Lung (tissue), 12 donors: Measurements from ENCODE around the gene CHPT1. TPM values are rescaled to one million over a fixed set of nuclear protein-coding genes. Genes with fewer than 3 reads are reported as not detected.

Experiments used
- ATAC-seq: fragments of 200-7000 bp; cut with Tn5 transposase; one replicate; pipeline ENCODE4 v1.9.1; 2020; ENCODE audit warnings: moderate number of reproducible peaks; ENCODE audit not compliant: insufficient read depth, low FRiP score
- DNase-seq, 3 donors: peaks; one replicate each; pipeline ENCODE4 v3.0.0-alpha.2; 2013 to 2017
- H3K27ac ChIP-seq, 2 donors: one replicate each; pipeline ENCODE4 v1.5.1; 2013; ENCODE audit warnings: mild to moderate bottlenecking in 2 of 2, moderate library complexity in 2 of 2, control low read depth in 1 of 2, inconsistent platforms in 1 of 2, low read depth in 1 of 2, low read length in 1 of 2
- H3K27me3 ChIP-seq, 3 donors: one replicate each; pipeline ENCODE4 v1.5.1; 2013; ENCODE audit warnings: low read length in 2 of 3; ENCODE audit not compliant: control insufficient read depth in 3 of 3, insufficient read depth in 3 of 3
- H3K36me3 ChIP-seq, 4 donors: one replicate each; pipeline ENCODE4 v1.5.1; 2013; ENCODE audit warnings: low read length in 4 of 4, mild to moderate bottlenecking in 1 of 4, moderate library complexity in 1 of 4; ENCODE audit not compliant: control insufficient read depth in 4 of 4, insufficient read depth in 4 of 4
- H3K4me1 ChIP-seq, 5 donors: one replicate each; pipeline ENCODE4 v1.5.1; 2013; ENCODE audit warnings: low read length in 5 of 5, mild to moderate bottlenecking in 2 of 5, moderate library complexity in 1 of 5; ENCODE audit not compliant: control insufficient read depth in 5 of 5, insufficient read depth in 5 of 5
- H3K4me3 ChIP-seq: one replicate; pipeline ENCODE4 v1.5.1; 2013; ENCODE audit warnings: mild to moderate bottlenecking, control low read depth, moderate library complexity
- H3K9ac ChIP-seq, 2 donors: one replicate each; pipeline ENCODE4 v1.5.1; 2013; ENCODE audit warnings: low read length in 2 of 2, control low read depth in 1 of 2; ENCODE audit not compliant: insufficient read depth in 1 of 2
- H3K9me3 ChIP-seq, 4 donors: one replicate each; pipeline ENCODE4 v1.5.1; 2013; ENCODE audit warnings: low read length in 3 of 4, mild to moderate bottlenecking in 1 of 4, moderate library complexity in 1 of 4; ENCODE audit not compliant: control insufficient read depth in 4 of 4, insufficient read depth in 3 of 4
- WGBS, 2 donors: extraction: QIAGEN DNeasy Blood & Tissue Kit; methylation state at CpG; one replicate each; pipeline ENCODE4 v1.1.7; 2013; 5-methylcytosine and 5-hydroxymethylcytosine counted together
- polyA plus RNA-seq, 2 donors: library from polyadenylated mRNA; stranded (reverse); fragments of 200-250 nt; gene quantifications; one replicate each; pipeline ENCODE4 v1.2.1, GENCODE V29; 2013
- total RNA-seq, 2 donors: library from RNA; depleted of rRNA in 1 of 2; stranded (reverse); fragments of >200 nt in 1 of 2; gene quantifications; one replicate each; pipeline ENCODE4 v1.2.1, GENCODE V29; 2014 to 2021
- TF ChIP-seq, protein P1 (sequence below): IDR thresholded peaks from 2 replicates; pipeline ENCODE4 v1.5.1; 2012; ENCODE audit warnings: mild to moderate bottlenecking; ENCODE audit errors: control extremely low read depth, extremely low read depth
- donor health status: control.
- donor health status: control.
- donor health status: Bipolar disorder and iron deficiency.
- donor health status: healthy.
- donor health status: DM: yes; HTN: yes; CAD: no.

CHPT1 gene
- total and polyA plus RNA-seq, 4 donors = 25.1 to 60.9 (median 41.2) TPM

DNA sequence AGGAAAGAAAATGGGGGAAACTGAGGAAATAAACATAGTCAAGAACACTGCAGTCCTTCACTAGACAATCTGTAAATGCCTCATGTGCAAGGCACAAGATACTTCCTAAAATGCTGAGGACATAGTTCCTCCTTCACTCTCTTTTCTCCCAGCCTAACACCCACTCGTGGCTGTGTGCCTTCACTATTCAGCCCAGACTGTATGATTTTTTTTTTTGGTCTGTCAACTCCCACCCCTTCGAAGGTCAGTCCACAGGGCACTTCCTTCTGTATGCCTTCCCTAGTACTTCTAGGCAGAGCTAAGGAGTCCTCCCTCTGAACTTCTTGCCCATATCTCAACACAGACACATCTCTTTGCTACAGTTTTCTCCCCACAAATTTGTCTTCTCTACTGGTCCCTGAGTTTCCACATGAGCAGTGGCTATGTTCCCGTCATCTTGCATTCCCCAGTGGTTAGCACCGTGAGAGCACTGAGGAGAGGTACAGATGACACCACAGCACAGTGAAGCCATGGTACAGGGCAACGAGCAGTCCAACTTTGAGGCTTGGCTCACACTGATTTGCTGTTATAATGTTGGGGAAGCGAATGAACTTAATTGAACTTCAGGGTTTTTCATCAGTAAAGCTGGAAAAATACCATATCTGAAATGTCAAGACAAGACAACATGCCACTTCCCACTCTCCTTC is 65.9 kb downstream of the CHPT1 start:
- DNase-seq (no peak), ATAC-seq (no peak)
- Histone ChIP-seq H3K4me1 (peaks cover 0 to 4% (median 0%) of the 10 kb centered on the region in 5 donors), H3K27ac (peak overlapping the region in 1 of 2 donors; percentile 9), H3K4me3 (no peak overlapping the region), H3K27me3 (no peaks in the 10 kb centered on the region), H3K9me3 (no peaks in the 10 kb centered on the region), H3K36me3 (peaks cover 2 to 24% (median 11%) of the 10 kb centered on the region in 4 donors), H3K9ac (no peak overlapping the region)
- 60 to 72% methylated on average over 6 of the region's 6 CpGs for WGBS, 2 donors
- TF ChIP-seq, protein P1, sequence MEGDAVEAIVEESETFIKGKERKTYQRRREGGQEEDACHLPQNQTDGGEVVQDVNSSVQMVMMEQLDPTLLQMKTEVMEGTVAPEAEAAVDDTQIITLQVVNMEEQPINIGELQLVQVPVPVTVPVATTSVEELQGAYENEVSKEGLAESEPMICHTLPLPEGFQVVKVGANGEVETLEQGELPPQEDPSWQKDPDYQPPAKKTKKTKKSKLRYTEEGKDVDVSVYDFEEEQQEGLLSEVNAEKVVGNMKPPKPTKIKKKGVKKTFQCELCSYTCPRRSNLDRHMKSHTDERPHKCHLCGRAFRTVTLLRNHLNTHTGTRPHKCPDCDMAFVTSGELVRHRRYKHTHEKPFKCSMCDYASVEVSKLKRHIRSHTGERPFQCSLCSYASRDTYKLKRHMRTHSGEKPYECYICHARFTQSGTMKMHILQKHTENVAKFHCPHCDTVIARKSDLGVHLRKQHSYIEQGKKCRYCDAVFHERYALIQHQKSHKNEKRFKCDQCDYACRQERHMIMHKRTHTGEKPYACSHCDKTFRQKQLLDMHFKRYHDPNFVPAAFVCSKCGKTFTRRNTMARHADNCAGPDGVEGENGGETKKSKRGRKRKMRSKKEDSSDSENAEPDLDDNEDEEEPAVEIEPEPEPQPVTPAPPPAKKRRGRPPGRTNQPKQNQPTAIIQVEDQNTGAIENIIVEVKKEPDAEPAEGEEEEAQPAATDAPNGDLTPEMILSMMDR = no peak

DNA sequence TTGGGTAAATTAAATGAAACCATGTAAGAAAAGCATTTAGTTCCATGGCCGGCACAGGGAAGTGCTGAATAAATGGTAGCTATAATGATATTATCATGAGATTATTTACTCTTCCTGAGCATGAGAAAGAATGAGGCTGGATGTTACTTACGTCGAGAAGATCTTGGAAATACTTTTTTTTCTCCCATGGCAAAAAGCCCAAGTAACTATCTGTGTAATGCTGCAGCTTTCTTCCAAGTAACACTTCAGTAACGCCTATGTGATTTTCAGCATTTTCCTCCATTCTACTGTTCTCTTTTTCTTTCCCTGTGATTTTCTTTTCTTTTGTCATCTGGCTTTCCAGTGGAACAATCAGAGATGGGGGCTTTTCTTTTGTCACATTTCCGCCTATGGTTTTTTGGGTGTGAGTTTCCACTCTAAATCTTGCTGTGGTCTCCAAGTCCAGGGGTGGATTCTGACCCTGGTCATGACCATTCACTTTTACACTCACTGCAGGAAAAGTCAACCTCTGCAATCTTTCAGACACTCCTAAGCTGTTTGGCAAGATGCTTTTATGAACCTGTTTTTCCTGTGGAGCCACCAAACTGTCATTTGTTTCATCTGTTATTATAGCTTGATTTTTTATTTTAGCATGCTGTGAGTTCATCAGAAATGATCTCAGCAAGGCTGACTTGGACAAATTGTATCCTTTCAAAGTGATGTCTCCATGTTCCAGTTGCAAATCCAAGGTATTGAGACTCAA is 66.8 kb downstream of the CHPT1 start:
- TF ChIP-seq, protein P1 = no peak
- WGBS, 2 donors = 70 to 78% methylated on average over 5 of the region's 5 CpGs
- Histone ChIP-seq H3K27me3 (no peaks in the 10 kb centered on the region), H3K9ac (no peak overlapping the region), H3K9me3 (no peaks in the 10 kb centered on the region), H3K4me3 (no peak overlapping the region), H3K36me3 (peaks cover 3 to 23% (median 12%) of the 10 kb centered on the region in 4 donors), H3K4me1 (peaks cover 0 to 4% (median 0%) of the 10 kb centered on the region in 5 donors), H3K27ac (no peak overlapping the region)
- DNase-seq (peak in 2 of 3 donors; percentile 31 to 70), ATAC-seq (no peak)

DNA sequence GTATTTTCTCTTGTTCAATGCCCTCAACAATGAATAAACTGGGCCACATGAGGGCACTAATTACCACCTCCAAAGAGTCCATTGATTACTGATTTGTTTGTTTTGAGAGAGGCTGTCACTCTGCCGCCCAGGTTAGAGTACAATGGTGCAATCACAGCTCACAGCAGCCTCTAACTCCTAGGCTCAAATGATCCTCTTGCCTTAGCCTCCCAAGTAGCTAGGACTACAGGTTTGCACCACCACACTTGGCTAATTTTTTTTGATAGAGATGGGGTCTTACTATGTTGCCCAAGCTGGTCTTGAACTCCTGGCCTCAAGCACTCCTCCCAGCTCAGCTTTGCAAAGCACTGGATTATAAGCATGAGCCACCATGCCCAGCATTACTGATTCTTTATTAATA is 70.1 kb downstream of the CHPT1 start:
- Histone ChIP-seq H3K9me3 (no peaks in the 10 kb centered on the region), H3K27ac (no peak overlapping the region), H3K4me1 (peaks cover 0 to 4% (median 0%) of the 10 kb centered on the region in 5 donors), H3K9ac (no peak overlapping the region), H3K4me3 (no peak overlapping the region), H3K36me3 (peaks cover 7 to 34% (median 12%) of the 10 kb centered on the region in 4 donors), H3K27me3 (no peaks in the 10 kb centered on the region)
- TF ChIP-seq, protein P1 = no peak
- ATAC-seq = no peak
- WGBS, 2 donors = 91 to 95% methylated on average over 1 of the region's 1 CpG
- DNase-seq = no peak
